ENCODE measurements around the gene FAM200C. TPM values are rescaled to one million over a fixed set of nuclear protein-coding genes. Genes with fewer than 3 reads are reported as not detected.
A peak's percentile ranks its signal among the peaks of the same experiment; 100 is the strongest.

FAM200C gene
- total RNA-seq, 1 experiment from 2014 or later = 5.4 TPM

- DNase-seq (ENCODE audit: low spot score) (no peak), ATAC-seq (no peak)
- ChIA-PET POLR2A (interaction anchor here (0.7 to 1.3 kb wide), 2 partner anchors 30 to 132 kb away, joined by 3 to 4 read pairs; no protein-coding TSS in a partner anchor), CTCF (interaction anchor here (0.6 to 2.3 kb wide), 8 partner anchors 19 to 1633 kb away, joined by 3 to 26 read pairs (median 4); partner anchors contain the start of gene FAM200C)
- Mint-ChIP-seq H3K4me3 (peak overlapping the region; percentile 98), H3K4me1 (peaks cover 51% of the 10 kb centered on the region), H3K27me3 (ENCODE audit: low read depth) (no peaks in the 10 kb centered on the region), H3K36me3 (peaks cover 30% of the 10 kb centered on the region), H3K9me3 (no peaks in the 10 kb centered on the region), H3K27ac (peak overlapping the region; percentile 96)
- no peak for TF ChIP-seq NR3C1 (CRISPR knock-in tag; conservative IDR thresholded peaks at IDR 0.05; ENCODE audit: low read depth)
- no peak for TF ChIP-seq ATF2 (CRISPR knock-in tag; IDR thresholded peaks at IDR 0.05; ENCODE audit: borderline replicate concordance, low read depth)
- no peak for TF ChIP-seq USF2 (CRISPR knock-in tag; IDR thresholded peaks at IDR 0.05)
- TF ChIP-seq IRF1 (CRISPR knock-in tag; IDR thresholded peaks at IDR 0.05) = no peak
- no peak for TF ChIP-seq CTCF (IDR thresholded peaks at IDR 0.05)
- no peak for TF ChIP-seq ESRRA (CRISPR knock-in tag; IDR thresholded peaks at IDR 0.05; ENCODE audit: borderline replicate concordance)
- TF ChIP-seq ERG (CRISPR knock-in tag; IDR thresholded peaks at IDR 0.05) = no peak
- no peak for TF ChIP-seq ZNF396 (CRISPR knock-in tag; IDR thresholded peaks at IDR 0.05; ENCODE audit: borderline replicate concordance)
- no peak for TF ChIP-seq ZNF138 (CRISPR knock-in tag; conservative IDR thresholded peaks at IDR 0.05)
- no peak for TF ChIP-seq E2F5 (CRISPR knock-in tag; IDR thresholded peaks at IDR 0.05)
- TF ChIP-seq FOXP1 (CRISPR knock-in tag; IDR thresholded peaks at IDR 0.05; ENCODE audit: borderline replicate concordance) = no peak
- TF ChIP-seq E2F4 (CRISPR knock-in tag; IDR thresholded peaks at IDR 0.05; ENCODE audit: borderline replicate concordance, low read depth) = no peak
- TF ChIP-seq SMAD4 (CRISPR knock-in tag; IDR thresholded peaks at IDR 0.05) = no peak
- no peak for TF ChIP-seq FOXK1 (CRISPR knock-in tag; IDR thresholded peaks at IDR 0.05)
- TF ChIP-seq ZNF232 (CRISPR knock-in tag; IDR thresholded peaks at IDR 0.05) = no peak
- TF ChIP-seq ZNF416 (CRISPR knock-in tag; IDR thresholded peaks at IDR 0.05) = no peak
- no peak for TF ChIP-seq STAT6 (CRISPR knock-in tag; conservative IDR thresholded peaks at IDR 0.05; ENCODE audit: low read depth)
- TF ChIP-seq JUN (CRISPR knock-in tag; IDR thresholded peaks at IDR 0.05) = no peak
These were observed 19.8 kb upstream of the FAM200C start for GRCh38 chr5:160419458-160420330.
